ENCODE results near the gene SLC16A12. TPM values are rescaled to one million over a fixed set of nuclear protein-coding genes. Genes with fewer than 3 reads are reported as not detected.

Gene SLC16A12
- total and polyA plus RNA-seq, 2 of the 13 experiments (the other 11 are each of a cell fraction or from before 2014, with no cell fraction given), result 0.02 TPM; not detected in 1

DNA sequence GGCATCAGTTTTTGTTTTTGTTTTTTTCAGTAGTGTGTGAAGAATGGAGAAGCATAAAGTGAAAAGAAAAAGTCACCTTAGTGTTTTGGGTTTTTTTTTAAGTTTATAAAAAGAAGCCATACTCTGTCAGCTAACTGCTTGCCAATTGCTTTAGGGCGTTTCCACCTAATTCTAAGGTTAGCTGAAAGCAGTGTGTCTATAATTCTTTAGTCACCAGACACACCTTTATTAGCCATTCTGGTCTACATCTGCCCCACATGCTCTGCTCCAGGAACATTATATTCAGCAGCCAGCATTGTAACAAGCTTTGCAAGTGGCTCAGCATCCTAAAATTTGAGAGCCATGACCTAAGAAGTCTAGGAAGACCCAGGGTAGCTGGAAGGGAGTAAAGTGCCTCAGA, 14.1 kb upstream of the SLC16A12 start:
- intact Hi-C loops (cut with micrococcal nuclease; ENCODE audit: unreplicated experiment), result loop anchor here (5.0 kb wide), 1 partner anchor 72 kb away; no protein-coding TSS in a partner anchor
- no peak overlapping the region for H3K9ac ChIP-seq (ENCODE audit: insufficient read depth, low read depth, low read length)
- DNase-seq (ENCODE audit: low spot score), result no peak
- no peak overlapping the region for H3K27ac ChIP-seq (ENCODE audit: extremely low read length, insufficient read depth, low read length)
- 4% methylated on average over 1 of the region's 1 CpG for WGBS (ENCODE audit: low lambda C conversion rate)
- CTCF ChIA-PET (ENCODE audit: low intra/inter-chr PET ratio, low total read pairs), result no interaction called here
- H3K4me2 ChIP-seq (ENCODE audit: low read depth, low read length), result no peak overlapping the region
- H3K79me2 ChIP-seq (ENCODE audit: insufficient read depth, low read length), result no peaks in the 10 kb centered on the region
- H3K4me3 ChIP-seq (replicated peaks in 1 of 3; ENCODE audit: insufficient read depth in 1 of 3, low read depth in 2 of 3, low read length in 3 of 3), result no peak overlapping the region
- H3K9me3 ChIP-seq (ENCODE audit: low read length), result no peaks in the 10 kb centered on the region
- H3K36me3 ChIP-seq (replicated peaks in 1 of 2; ENCODE audit: control insufficient read depth in 1 of 2, insufficient read depth in 2 of 2, low read length in 2 of 2), result no peaks in the 10 kb centered on the region
- TF ChIP-seq SMARCE1 (IDR thresholded peaks at IDR 0.05; ENCODE audit: borderline replicate concordance) (no peak), ETS1 (CRISPR knock-in tag; IDR thresholded peaks at IDR 0.05) (no peak), STAT6 (CRISPR knock-in tag; IDR thresholded peaks at IDR 0.05; ENCODE audit: borderline replicate concordance) (no peak), ZNF574 (CRISPR knock-in tag; IDR thresholded peaks at IDR 0.05) (no peak), GLI4 (CRISPR knock-in tag; IDR thresholded peaks at IDR 0.05; ENCODE audit: borderline replicate concordance) (no peak), MTF2 (CRISPR knock-in tag; IDR thresholded peaks at IDR 0.05; ENCODE audit: borderline replicate concordance) (no peak), RCOR2 (CRISPR knock-in tag; IDR thresholded peaks at IDR 0.05) (no peak), ZNF768 (CRISPR knock-in tag; IDR thresholded peaks at IDR 0.05) (no peak), ZFYVE20 (CRISPR knock-in tag; IDR thresholded peaks at IDR 0.05; ENCODE audit: borderline replicate concordance, low read depth) (no peak)
- TF ChIP-seq, protein P1, sequence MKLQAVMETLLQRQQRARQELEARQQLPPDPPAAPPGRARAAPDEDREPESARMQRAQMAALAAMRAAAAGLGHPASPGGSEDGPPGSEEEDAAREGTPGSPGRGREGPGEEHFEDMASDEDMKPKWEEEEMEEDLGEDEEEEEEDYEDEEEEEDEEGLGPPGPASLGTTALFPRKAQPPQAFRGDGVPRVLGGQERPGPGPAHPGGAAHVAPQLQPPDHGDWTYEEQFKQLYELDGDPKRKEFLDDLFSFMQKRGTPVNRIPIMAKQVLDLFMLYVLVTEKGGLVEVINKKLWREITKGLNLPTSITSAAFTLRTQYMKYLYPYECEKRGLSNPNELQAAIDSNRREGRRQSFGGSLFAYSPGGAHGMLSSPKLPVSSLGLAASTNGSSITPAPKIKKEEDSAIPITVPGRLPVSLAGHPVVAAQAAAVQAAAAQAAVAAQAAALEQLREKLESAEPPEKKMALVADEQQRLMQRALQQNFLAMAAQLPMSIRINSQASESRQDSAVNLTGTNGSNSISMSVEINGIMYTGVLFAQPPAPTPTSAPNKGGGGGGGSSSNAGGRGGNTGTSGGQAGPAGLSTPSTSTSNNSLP (IDR thresholded peaks at IDR 0.05; ENCODE audit: low read depth, low read length), result no peak
- BruUV-seq (replicated peaks), result no TSS peak
- ATAC-seq, result no peak
- no peaks in the 10 kb centered on the region for H3K27me3 ChIP-seq (ENCODE audit: control insufficient read depth in 1 of 2, insufficient read depth in 2 of 2, low read length in 2 of 2)
- POLR2A ChIA-PET, result no interaction called here
- no peak for FAIRE-seq
- H2AFZ ChIP-seq (ENCODE audit: low read length), result no peak overlapping the region
- in situ Hi-C loops (cut with HindIII; ENCODE audit: extremely low pct_ligation_motif_present, low pct_unique_long_range_greater_than_20kb), result no loop called here
- H4K20me1 ChIP-seq (ENCODE audit: insufficient read depth, low read length), result no peaks in the 10 kb centered on the region
- peaks cover 3% of the 10 kb centered on the region; the same call in 1 of the 2 replicates for H3K4me1 ChIP-seq (ENCODE audit: insufficient read depth, low read length)
